T-helper 2 cell treated with Interferon-gamma antibody and Interleukin-4, amounts not matched to agents 100 ng/mL and 5 ng/mL, for 36 hours (primary cell): ENCODE results near the gene CERS1. TPM values are rescaled to one million over a fixed set of nuclear protein-coding genes. Genes with fewer than 3 reads are reported as not detected.

Experiments used
- intact Hi-C: fragments of 100-400 bp; cut with micrococcal nuclease; formaldehyde crosslinking; loops from one replicate; pipeline ENCODE4 v1.15.1; 2023
- total RNA-seq: library from RNA; stranded (reverse); gene quantifications from 2 replicates; pipeline ENCODE4 v1.2.3, GENCODE V29; 2022

CERS1 gene
- total RNA-seq: not detected in 2 replicates

- intact Hi-C loops: no loop called here
These were observed at the start of gene CERS1 for GRCh38 chr19:18895824-18896341. Gene CERS1, minus strand, starts transcription at chr19:18896158. Its CDS starts 86 bp downstream, at chr19:18896072.

- intact Hi-C loops: no loop called here
These were observed 49.3 kb upstream of the CERS1 start for GRCh38 chr19:18945297-18945696.

- intact Hi-C loops: no loop called here
These were observed 47.5 kb upstream of the CERS1 start for GRCh38 chr19:18943465-18943864.

- intact Hi-C loops: no loop called here
These were observed 46.7 kb upstream of the CERS1 start for GRCh38 chr19:18942692-18943091.

- intact Hi-C loops: no loop called here
These were observed 45.8 kb upstream of the CERS1 start for GRCh38 chr19:18941628-18942354.

- intact Hi-C loops: no loop called here
These were observed 45.0 kb upstream of the CERS1 start, which contains the start of gene HOMER3 for GRCh38 chr19:18940769-18941627. Gene HOMER3, minus strand, starts transcription at chr19:18941217. Its CDS starts 2,235 bp downstream, at chr19:18938982.

GRCh38 chr19:18939922-18940768 is 44.2 kb upstream of the CERS1 start:
- intact Hi-C loops: no loop called here

- intact Hi-C loops: no loop called here
These were observed 43.2 kb upstream of the CERS1 start for GRCh38 chr19:18939163-18939562.

- intact Hi-C loops: no loop called here
These were observed 37.3 kb upstream of the CERS1 start for GRCh38 chr19:18933297-18933696.

GRCh38 chr19:18932216-18932841 is 36.4 kb upstream of the CERS1 start:
- intact Hi-C loops: no loop called here

GRCh38 chr19:18931316-18932162 is 35.6 kb upstream of the CERS1 start:
- intact Hi-C loops: no loop called here

GRCh38 chr19:18929311-18929710 is 33.4 kb upstream of the CERS1 start:
- intact Hi-C loops: no loop called here

- intact Hi-C loops: no loop called here
These were observed 32.3 kb upstream of the CERS1 start for GRCh38 chr19:18928018-18928805.

GRCh38 chr19:18924684-18925213 is 28.8 kb upstream of the CERS1 start:
- intact Hi-C loops: no loop called here

GRCh38 chr19:18922228-18922985 is 26.4 kb upstream of the CERS1 start:
- intact Hi-C loops: no loop called here

GRCh38 chr19:18921593-18921992 is 25.6 kb upstream of the CERS1 start:
- intact Hi-C loops: no loop called here

- intact Hi-C loops: no loop called here
These were observed 24.4 kb upstream of the CERS1 start for GRCh38 chr19:18920400-18920799.

- intact Hi-C loops: loop anchor here (1.0 to 5.0 kb wide), 7 partner anchors 89 to 398 kb away; partner anchors contain the start of genes BORCS8, ELL, RFXANK and TMEM161A
These were observed 23.9 kb upstream of the CERS1 start for GRCh38 chr19:18919900-18920214.
